ENCODE results near the gene FOXF1. TPM values are rescaled to one million over a fixed set of nuclear protein-coding genes. Genes with fewer than 3 reads are reported as not detected.

The FOXF1 gene
- total and polyA plus RNA-seq, 12 donors, result 0.07 to 0.64 (median 0.27) TPM; not detected in 3

- no peak for TF ChIP-seq POLR2A (IDR thresholded peaks at IDR 0.05)
- TF ChIP-seq, protein P1, sequence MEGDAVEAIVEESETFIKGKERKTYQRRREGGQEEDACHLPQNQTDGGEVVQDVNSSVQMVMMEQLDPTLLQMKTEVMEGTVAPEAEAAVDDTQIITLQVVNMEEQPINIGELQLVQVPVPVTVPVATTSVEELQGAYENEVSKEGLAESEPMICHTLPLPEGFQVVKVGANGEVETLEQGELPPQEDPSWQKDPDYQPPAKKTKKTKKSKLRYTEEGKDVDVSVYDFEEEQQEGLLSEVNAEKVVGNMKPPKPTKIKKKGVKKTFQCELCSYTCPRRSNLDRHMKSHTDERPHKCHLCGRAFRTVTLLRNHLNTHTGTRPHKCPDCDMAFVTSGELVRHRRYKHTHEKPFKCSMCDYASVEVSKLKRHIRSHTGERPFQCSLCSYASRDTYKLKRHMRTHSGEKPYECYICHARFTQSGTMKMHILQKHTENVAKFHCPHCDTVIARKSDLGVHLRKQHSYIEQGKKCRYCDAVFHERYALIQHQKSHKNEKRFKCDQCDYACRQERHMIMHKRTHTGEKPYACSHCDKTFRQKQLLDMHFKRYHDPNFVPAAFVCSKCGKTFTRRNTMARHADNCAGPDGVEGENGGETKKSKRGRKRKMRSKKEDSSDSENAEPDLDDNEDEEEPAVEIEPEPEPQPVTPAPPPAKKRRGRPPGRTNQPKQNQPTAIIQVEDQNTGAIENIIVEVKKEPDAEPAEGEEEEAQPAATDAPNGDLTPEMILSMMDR (IDR thresholded peaks at IDR 0.05), result no peak
- intact Hi-C loops (cut with DNase I), result no loop called here
- H3K36me3 ChIP-seq (replicated peaks in 1 of 2), result peaks cover 0 to 60% of the 10 kb centered on the region in 2 donors
Observed at GRCh38 chr16:86540894-86541293, 30.6 kb downstream of the FOXF1 start.

DNA sequence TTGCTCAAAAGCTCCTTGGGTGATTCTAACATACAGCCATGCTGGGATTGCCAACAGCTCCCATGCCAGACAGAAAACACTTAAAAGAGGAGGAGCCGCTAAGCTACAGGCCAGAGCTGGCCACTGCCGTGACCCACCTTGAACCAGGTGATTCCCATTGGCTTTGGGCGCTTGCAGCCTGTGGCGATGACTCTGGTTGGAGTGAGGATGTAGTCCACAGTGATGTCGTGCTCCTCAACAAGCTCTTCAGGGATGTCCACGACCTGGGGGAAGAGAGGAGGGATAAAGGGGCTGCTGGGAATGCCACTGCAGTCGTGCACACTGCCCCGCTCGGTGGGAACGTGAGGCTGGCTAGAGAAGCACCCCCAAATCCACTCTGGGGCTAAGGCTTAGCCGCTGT is 31.2 kb downstream of the FOXF1 start:
- H3K4me1 ChIP-seq (replicated peaks in 1 of 2), result no peaks in the 10 kb centered on the region
- H3K27me3 ChIP-seq, result no peaks in the 10 kb centered on the region
- H3K9me3 ChIP-seq (replicated peaks in 1 of 3), result no peaks in the 10 kb centered on the region
- intact Hi-C loops (cut with DNase I), result no loop called here
- no peak overlapping the region for H3K4me3 ChIP-seq
- no peak for DNase-seq
- WGBS, 4 donors, result 93 to 98% (median 95%) methylated on average over 5 to 11 of the region's 11 CpGs
- no peak overlapping the region for H3K27ac ChIP-seq
- TF ChIP-seq POLR2A (IDR thresholded peaks at IDR 0.05), result no peak
- TF ChIP-seq, protein P1 (IDR thresholded peaks at IDR 0.05), result no peak
- H3K36me3 ChIP-seq (replicated peaks in 1 of 2), result peaks cover 0 to 67% of the 10 kb centered on the region in 2 donors

More at GRCh38 chr16:86540894-86541293, 30.6 kb downstream of the FOXF1 start:
- H3K4me1 ChIP-seq (replicated peaks in 1 of 2), result no peaks in the 10 kb centered on the region
- H3K27ac ChIP-seq, result no peak overlapping the region
- no peak for DNase-seq
- H3K27me3 ChIP-seq, result no peaks in the 10 kb centered on the region
- H3K4me3 ChIP-seq, result no peak overlapping the region
- H3K9me3 ChIP-seq (replicated peaks in 1 of 3), result no peaks in the 10 kb centered on the region
- WGBS, 4 donors, result 85 to 93% (median 87%) methylated on average over 5 to 6 of the region's 6 CpGs

GRCh38 chr16:86542756-86543750 is 32.7 kb downstream of the FOXF1 start:
- whole genome bisulfite sequencing, 4 donors, result 89 to 95% (median 92%) methylated on average over 15 to 21 of the region's 21 CpGs

GRCh38 chr16:86545481-86545880 is 35.2 kb downstream of the FOXF1 start:
- intact Hi-C loops (cut with DNase I), result no loop called here
- Histone ChIP-seq H3K27me3 (no peaks in the 10 kb centered on the region), H3K36me3 (replicated peaks in 1 of 2) (peaks cover 0 to 46% of the 10 kb centered on the region in 2 donors), H3K9me3 (replicated peaks in 1 of 3) (no peaks in the 10 kb centered on the region), H3K4me1 (replicated peaks in 1 of 2) (no peaks in the 10 kb centered on the region), H3K27ac (no peak overlapping the region), H3K4me3 (no peak overlapping the region)
- 83 to 85% (median 84%) methylated on average over 10 to 12 of the region's 12 CpGs for WGBS, 4 donors
- no peak for TF ChIP-seq POLR2A (IDR thresholded peaks at IDR 0.05)
- TF ChIP-seq, protein P1 (IDR thresholded peaks at IDR 0.05), result no peak
- no peak for DNase-seq

More at GRCh38 chr16:86542756-86543750, 32.7 kb downstream of the FOXF1 start:
- peaks cover 0 to 70% of the 10 kb centered on the region in 2 donors for H3K36me3 ChIP-seq (replicated peaks in 1 of 2)
- no peak overlapping the region for H3K4me3 ChIP-seq
- H3K27me3 ChIP-seq, result no peaks in the 10 kb centered on the region
- H3K9me3 ChIP-seq (replicated peaks in 1 of 3), result no peaks in the 10 kb centered on the region
- no peak overlapping the region for H3K27ac ChIP-seq
- intact Hi-C loops (cut with DNase I), result no loop called here
- no peaks in the 10 kb centered on the region for H3K4me1 ChIP-seq (replicated peaks in 1 of 2)
- TF ChIP-seq, protein P1 (IDR thresholded peaks at IDR 0.05), result no peak
- no peak for TF ChIP-seq POLR2A (IDR thresholded peaks at IDR 0.05)
- DNase-seq, result no peak
